HPDE6-E6E7 (cell line): ENCODE results near the gene RNF44.
"Not testable (repeated sequence)": the region's sequence is repeated elsewhere in the genome, so short reads cannot be mapped to it uniquely, and the experiment has no call there.

Source experiments
- DNase-seq: peaks from one replicate; pipeline ENCODE4 v3.0.0; 2011; ENCODE audit warnings: missing footprints; ENCODE audit errors: extremely low spot score

The RNF44 gene

GRCh38 chr5:176519810-176520720, 17.1 kb downstream of the RNF44 start:
- no peak for DNase-seq

GRCh38 chr5:176517053-176517661, 20.0 kb downstream of the RNF44 start:
- DNase-seq = no peak

DNA sequence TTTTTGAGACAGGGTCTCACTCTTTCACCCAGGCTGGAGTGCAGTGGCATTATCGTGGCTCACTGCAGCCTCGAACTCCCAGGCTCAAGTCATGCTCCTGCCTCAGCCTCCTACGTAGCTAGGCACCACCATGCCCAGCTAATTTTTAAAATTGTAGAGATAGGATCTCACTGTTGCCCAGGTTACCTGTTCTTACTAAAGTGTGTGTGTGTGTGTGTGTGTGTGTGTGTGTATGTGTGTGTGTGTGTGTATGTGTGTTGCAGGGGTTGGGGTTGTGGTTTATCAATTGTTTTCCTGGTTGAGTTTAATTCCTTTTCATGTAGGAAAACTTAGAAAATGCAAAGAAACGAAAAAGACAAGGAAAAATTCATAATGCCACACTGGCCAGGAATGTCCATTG, 21.8 kb downstream of the RNF44 start:
- DNase-seq = no peak

DNA sequence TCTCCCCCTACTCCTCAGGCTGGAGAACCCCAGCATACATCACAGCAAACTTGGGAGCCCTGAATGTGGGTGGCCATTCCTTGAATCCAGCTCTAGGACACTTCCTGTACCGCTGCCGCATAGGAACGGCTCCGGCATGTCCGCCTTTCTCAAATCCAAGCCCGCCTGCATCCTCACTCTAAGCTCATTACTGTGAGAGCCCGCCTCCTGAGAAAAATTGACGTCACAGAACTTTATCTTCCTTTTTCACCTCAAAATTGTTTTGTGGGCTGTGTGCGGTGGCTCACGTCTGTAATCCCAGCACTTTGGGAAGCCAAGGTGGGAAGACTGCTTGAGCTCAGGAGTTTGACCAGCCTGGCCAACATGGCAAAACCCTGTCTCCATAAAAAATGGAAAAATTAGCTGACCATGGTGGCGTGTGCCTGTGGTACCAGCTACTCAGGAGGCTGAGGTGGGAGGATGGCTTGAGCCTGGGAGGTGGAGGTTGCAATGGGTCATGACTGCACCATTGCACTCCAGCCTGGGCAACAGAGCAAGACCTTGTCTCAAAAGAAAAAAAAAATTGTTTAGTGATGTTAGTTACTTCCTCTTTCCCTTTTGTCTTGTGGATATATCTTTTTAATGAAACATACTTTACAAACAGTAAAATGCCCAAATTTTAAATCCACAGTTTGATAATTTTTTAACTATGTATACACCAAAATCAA, 22.8 kb downstream of the RNF44 start:
- DNase-seq = no peak

GRCh38 chr5:176513788-176514187, 23.4 kb downstream of the RNF44 start:
- DNase-seq = no peak

DNA sequence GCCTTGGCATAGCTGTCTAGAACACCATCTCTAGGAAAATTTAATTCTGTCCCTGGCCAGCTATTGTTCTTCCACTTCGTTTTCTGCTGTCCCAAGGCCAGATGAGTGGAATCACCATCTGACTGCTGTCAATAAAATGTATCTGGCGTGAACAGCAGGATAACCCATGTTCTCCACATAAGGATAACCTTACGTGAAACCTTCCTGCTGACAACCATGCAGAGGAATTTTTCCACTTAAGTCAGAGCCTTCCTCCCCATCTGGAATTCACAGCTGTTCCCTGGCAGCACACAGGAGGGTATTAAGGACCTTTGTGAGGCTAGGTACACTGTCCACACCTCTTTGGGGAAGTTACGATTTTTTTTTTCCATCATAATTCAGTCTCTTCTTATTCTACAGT, 28.6 kb downstream of the RNF44 start:
- no peak for DNase-seq

GRCh38 chr5:176507911-176508310, 29.3 kb downstream of the RNF44 start:
- DNase-seq = no peak

DNA sequence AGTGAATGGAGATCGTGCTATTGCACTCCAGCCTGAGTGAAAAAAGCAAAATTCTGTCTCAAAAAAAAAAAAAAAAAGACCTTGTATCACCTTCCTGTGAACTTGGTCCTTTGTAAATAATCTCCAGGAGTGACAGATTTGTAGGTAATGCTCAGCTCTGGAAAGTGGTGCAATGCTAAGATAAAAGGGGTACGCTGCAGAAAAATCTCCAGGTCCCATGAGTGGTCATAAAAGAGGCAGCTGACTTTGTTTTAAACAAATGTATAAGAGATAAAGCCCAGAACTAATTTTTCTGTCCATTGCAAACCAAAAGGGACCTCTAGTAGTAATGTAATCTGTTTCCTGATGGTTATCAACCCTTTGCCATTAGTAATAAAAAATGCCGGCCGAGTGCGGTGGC, 33.7 kb downstream of the RNF44 start:
- no peak for DNase-seq

- DNase-seq = no peak
These were observed 35.9 kb downstream of the RNF44 start for GRCh38 chr5:176501333-176501732.

GRCh38 chr5:176500511-176500910, 36.7 kb downstream of the RNF44 start:
- DNase-seq = no peak

DNA sequence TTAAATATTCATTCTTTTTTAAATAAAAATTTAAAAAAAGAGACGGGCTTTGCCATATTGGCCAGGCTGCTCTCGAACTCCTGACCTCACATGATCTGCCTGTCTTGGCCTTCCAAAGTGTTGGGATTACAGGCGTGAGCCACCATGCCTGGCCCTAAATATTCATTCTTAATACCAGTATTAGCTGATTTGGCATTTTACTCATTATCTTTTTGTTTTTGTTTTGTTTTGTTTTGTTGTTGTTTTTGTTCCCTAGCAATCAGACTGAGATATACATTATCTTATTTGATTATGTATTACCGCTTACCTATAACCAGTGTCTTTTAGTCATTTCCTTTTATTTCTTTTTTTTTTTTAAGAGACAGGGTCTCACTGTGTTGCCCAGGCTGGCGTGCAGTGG, 37.9 kb downstream of the RNF44 start:
- no peak for DNase-seq

GRCh38 chr5:176497852-176498251, 39.4 kb downstream of the RNF44 start:
- peak; percentile 37 for DNase-seq

GRCh38 chr5:176492431-176492830, 44.8 kb downstream of the RNF44 start:
- DNase-seq = peak; percentile 76

- no peak for DNase-seq
These were observed 45.3 kb downstream of the RNF44 start for GRCh38 chr5:176491901-176492300.

GRCh38 chr5:176491101-176491502, 46.1 kb downstream of the RNF44 start:
- no peak for DNase-seq

DNA sequence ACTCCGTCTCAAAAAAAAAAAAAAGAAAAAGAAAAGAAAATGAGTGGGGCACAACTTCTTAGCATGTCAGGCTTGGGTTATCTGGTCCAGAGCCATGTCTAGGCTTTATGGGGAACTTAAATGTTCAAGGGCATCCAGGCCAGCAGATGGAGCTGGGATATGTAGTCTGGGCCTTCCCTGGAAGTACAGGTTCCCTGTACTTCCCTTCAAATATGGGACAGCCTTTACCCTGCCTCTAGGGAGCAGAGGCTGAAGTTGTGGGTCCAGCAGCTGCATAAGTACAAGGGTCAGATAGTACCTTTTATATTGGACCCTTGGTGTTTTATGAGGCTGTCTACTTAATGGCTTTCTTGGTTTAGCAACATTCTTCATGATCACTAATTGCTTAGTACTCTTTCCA, 46.9 kb downstream of the RNF44 start:
- peak; percentile 10 for DNase-seq

DNA sequence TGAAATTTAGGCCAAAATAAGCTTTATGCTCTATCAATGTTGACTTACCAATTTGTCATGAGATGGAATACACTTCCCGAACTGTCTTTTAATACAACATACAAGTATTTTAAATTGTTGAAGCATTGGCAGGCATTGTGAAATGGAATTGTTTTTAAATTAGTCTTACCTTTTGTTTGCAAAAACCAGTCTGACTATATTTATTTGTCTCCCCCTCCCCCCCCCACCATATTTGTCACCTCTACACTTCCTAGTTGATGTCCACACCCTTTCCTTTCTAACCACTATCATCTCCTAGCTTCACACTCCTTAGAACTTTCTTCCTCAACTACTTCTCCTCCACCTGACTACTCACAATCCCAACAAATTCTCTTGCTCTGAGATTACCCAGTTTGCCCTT, 48.1 kb downstream of the RNF44 start:
- DNase-seq = peak; percentile 54

DNA sequence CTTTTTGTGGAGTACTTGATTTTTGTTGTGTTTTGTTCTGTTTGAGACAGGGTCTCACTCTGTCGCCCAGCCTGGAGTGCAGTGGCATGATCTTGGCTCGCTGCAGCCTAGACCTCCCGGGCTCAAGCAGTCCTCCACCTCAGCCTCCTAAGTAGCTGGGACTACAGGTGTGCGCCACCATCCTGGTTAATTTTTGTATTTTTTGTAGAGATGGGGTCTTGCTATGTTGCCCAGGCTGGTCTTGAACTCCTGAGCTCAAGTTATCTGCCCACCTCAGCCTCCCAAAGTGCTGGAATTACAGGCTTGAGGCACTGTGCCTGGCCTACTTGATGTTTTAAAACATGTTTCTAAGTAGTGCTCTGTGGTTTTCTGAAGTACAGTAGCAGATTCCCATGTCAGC, 50.0 kb downstream of the RNF44 start:
- DNase-seq = not testable (repeated sequence)

DNA sequence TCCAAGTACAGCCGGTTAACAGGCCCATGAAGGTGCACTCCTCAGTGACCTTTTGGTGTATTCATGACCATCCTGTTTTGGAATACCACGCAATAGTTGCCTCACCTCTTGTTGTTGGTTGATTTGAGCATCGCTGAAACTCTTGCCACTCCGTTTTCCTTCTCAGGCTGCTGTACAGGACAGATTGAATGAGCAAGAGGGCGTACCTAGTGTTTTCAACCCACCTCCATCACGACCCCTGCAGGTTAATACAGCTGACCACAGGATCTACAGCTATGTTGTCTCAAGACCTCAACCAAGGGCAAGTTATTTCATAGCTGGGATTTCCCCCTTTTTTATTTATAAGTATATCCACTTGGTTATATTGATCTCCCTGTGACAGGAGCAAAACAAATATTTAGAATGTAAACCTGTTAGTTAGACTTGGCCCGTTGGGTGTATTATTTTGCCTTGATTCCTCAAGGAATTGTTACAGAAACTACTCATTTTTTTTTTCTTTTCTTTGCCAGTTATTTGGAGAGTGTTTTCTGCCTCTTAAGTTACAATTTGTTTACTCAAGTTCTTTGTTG, 50.9 kb downstream of the RNF44 start:
- no peak for DNase-seq

DNA sequence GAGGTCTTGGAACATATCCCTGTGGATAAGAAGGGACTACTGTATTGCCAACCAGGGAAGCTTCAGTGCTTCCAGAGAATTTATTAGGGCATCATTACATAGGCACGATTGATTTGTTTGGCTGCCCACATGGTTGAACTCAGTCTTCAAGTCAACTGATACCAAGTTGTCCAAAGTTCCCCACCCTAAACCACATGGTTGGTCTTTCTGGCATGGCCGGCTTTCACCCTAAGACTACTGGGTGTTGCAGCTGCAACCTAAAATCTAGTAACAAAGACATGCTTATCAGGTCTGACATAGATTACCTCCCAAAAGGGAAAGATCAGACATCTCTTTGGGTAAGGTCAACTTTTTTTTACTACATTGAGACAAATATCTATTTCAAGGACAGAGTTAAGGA, 52.0 kb downstream of the RNF44 start:
- no peak for DNase-seq

DNA sequence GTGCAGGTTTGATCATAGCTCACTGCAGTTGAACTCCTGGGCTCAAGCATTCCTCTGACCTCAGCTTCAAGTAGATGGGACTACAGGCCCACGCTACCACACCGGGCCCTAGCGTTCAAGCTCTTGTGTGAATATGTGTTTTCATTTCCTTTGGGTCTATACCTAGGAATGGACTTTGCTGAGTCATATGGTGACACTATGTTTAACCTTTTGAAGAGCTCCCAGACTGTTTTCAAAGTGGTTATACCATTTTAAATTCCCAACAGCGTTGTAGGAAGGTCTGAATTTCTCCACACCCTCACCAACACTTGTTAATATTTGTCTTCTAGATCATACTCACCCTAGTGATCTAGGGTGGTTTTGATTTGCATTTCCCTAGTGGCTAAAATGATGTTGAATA, 55.5 kb downstream of the RNF44 start:
- DNase-seq = no peak
